ENCODE results near the gene DLGAP4.

Gene DLGAP4

DNA sequence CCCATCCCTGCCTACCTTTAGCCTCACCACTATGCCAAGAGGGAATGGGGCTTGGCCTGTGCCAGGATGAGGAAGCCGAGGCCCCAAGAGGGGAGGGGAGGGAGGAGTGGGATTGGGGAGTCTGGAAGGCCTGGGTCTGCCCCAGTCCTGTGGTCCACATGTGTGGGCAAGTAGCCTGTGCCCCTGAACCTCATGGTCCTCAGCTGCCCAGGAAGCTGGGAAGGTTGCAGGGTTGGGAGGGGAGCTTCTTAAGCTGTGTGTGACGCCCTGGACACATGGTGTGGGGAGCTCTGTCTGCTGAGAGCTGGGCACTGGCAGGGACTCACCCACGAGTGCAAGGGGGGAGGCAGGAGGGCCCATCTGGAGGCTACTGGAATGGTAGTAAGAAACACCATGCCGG lies 31.7 kb downstream of the DLGAP4 start:
- TF ChIP-seq POLR2A (IDR thresholded peaks at IDR 0.05; ENCODE audit: low read depth, low read length): no peak
- FAIRE-seq (no peak), DNase-seq (ENCODE audit: insufficient read length, low spot score) (no peak)

DNA sequence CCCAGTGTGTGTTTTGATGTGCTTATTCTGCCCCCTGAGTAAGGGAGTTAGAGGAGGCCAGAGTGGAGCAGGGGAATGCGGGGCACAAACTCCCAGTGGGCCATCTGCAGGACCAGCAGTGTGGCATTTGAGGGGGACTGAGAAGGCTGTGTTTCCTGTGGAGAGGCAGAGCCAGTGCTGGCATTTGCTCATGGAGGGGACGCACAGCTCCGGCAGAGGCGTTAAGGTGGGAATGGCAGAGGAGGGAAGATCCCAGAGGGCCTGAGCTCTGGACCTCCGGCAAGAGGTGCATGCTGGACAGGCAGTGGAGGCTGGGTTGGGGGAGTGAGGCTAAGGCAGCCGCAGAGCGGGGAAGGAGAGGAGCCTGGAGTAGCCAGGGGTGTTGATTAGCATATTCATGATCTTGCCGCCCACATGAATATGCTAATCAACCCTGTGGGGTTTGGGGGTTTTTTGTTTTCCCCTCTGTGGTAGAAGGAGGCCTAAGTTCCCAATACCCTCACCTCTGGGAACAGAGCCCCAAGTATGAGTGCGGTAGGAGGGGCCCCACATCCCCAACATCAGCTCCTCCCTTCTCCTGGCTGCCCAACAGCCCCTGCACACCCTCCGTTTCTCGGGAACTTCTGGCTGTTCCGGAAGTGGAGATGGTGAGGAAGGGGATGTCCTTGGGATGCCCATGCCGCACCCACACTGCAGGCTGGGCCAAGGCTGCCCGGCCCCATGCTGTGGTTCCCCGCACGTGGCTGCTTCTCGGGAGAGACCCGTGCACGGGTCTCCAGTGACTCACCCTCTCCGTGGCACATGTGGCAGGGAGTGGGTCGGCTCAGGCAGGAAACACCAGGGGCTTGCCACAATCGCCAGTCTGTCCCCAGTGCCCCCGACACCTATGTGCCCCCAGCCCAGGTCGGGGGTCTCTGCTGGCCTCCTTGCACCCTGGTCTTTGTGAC lies 33.8 kb downstream of the DLGAP4 start:
- no peak for TF ChIP-seq POLR2A (IDR thresholded peaks at IDR 0.05; ENCODE audit: low read depth, low read length)

DNA sequence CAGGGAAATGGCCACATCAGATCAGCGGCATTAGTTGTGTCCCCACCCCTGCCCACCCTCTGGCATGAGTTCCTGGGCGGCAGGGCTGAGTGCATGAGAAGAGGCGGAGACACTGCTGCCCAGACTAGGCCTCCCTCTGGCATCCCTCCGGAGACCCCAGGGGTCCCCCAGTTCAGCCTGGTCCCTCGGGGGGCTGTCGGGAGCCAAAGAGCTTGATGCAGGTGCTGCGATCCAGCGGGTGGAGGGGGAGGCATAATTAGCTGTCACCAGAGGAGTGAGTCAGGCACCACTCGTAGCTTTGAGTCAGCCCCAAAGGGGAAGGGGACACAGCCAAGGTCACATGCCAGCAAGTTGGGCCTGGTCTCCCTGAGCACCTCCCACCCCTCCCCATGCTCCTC lies 34.5 kb downstream of the DLGAP4 start:
- no peak for DNase-seq (ENCODE audit: insufficient read length, low spot score)
- TF ChIP-seq POLR2A (IDR thresholded peaks at IDR 0.05; ENCODE audit: low read depth, low read length): no peak

More for the DNA sequence above, 33.8 kb downstream of the DLGAP4 start:
- DNase-seq (ENCODE audit: insufficient read length, low spot score): no peak
- no peak for FAIRE-seq

DNA sequence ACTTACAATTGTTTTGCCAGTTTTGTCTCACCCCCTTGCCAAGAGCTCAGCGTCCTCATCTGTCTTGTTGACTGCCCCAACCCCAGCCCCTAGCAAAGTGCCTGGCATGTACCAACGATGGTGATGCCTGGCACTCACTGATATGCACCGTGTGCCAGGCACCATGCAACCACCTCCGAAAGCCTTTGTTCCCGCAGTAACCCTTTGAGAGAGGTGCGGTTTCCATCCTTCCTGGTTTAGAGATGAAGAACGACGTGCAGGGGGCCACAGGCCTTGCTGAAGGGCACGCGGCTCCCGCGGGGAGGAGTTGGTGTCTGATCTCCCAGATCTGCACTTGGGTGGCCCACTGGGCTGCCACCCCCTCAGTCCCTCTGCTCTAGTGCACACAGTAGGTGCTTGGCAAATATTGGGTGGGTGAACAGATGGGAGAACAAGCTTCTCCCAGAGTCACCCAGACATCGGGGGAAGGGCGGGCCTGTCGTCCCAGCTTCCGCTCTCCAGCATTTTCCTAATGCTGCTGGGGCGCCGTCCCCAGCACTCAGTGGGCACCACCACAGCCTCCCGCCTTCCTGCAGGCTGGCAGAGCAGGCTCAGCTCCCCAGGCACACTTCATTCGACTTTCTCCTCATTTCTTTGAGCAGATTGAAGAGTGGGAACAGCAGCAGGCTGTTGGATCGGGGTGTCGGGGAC lies 35.3 kb downstream of the DLGAP4 start:
- FAIRE-seq: no peak
- no peak for TF ChIP-seq POLR2A (IDR thresholded peaks at IDR 0.05; ENCODE audit: low read depth, low read length)
- DNase-seq (ENCODE audit: insufficient read length, low spot score): no peak

More for the DNA sequence above, 34.5 kb downstream of the DLGAP4 start:
- FAIRE-seq: no peak

DNA sequence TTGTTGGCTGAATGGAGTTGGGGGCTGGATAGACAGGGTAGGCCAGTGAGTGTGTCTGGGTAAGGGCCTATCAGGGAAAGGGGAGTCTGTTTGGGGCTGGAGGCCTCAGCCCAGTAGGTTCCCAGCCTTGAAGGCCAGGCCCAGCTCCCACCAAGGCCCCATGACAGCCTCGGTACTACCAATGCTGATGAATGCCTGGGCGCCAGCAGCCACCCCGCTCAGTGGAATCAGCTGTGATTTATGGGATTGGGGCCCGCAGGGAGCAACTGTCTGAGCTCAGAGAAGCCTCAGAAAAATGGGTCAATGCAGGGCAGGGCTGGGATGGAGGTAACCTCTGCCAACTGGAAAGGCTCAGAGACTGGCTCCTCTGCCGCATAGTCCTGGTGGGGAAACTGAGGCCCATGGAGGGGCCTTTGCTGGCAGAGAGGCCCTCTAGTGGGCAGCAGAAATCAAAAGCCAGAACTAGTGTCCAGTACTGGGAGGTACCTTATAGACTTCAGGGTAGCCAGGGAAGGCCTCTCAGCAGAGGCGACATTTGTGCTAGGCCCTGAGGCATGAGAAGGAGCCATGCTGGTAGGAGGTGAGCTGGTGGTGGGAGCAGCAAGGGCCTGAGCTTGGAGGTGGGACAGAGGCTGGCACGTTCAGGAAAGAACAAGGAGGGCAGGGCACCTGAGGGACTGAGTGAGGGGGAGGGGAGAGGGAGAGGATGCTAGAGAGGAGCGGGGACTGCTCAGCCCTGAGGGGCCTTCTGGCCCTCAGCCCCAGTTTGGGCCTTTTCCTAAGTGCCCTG lies 36.4 kb downstream of the DLGAP4 start:
- TF ChIP-seq POLR2A (IDR thresholded peaks at IDR 0.05; ENCODE audit: low read depth, low read length): no peak
- no peak for FAIRE-seq
- DNase-seq (ENCODE audit: insufficient read length, low spot score): no peak

DNA sequence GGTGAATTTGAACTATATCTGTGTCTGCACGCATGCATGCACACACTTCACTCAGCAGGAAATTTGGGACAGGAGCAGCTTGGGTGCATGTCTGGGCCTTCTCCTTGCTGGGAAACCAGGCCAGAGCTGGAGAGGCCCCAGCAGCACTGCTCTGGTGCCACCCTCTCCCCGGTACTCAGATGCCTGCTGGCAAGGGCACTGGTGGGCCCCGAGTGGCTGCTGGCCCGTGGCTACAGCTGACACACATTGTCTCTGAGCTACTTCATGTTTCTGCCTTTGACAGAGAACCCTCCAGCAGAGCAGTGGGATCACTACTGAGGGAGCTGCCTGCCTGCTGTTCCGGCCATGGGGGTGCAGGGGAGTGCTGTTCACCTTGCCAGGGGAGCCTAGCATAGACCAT lies 37.5 kb downstream of the DLGAP4 start:
- FAIRE-seq (no peak), DNase-seq (ENCODE audit: insufficient read length, low spot score) (no peak)
- TF ChIP-seq POLR2A (IDR thresholded peaks at IDR 0.05; ENCODE audit: low read depth, low read length): no peak

DNA sequence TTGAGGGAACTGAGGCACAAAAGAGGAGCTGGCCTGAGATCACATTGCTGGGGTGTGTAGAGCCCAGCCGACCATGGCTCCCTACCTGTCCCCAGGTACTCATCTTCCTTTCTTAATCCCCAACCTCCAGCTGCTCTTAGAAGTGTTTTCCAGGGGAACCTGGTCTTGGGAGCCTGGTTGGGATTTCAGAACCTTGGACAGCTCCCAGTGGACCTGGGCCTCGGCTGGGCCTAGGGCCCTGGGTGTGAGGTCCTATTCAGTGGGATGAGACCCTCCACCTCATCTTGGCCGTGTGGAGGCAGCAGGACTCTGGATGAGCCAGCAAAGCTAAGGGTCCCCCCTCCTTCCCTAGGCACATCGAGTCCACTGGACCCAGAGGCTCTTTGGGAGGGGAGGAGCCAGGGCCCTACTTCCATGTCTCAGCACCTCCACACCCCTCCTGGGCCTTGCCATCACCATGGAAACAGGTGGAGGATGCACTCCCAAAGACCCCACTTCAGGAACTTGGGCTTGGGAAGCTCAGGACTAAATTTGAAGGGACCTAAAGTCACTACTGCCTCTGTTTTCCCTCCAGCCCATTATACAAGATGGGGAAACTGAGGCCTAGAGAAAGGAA lies 38.5 kb downstream of the DLGAP4 start:
- FAIRE-seq (no peak), DNase-seq (ENCODE audit: insufficient read length, low spot score) (peak; percentile 63)
- TF ChIP-seq POLR2A (IDR thresholded peaks at IDR 0.05; ENCODE audit: low read depth, low read length): no peak

DNA sequence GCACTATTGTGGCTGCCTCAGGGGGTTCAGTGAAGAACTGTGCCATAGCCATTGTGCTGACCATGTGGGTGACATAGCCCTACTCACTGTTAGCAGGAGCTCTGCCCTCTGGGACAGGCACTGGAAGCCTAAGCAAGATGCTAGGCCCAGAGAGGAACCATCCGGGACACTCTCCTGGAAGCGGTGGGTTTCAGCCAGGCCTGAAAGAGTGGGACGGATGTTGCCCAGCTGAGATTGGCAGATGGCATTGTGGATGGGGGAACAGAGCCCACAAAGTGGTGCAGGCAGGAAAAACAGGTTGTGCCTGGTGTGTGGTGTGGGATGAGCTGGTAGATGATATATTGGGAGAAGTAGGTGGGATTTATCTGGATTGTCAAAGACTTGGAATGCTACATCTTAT lies 40.1 kb downstream of the DLGAP4 start:
- FAIRE-seq: no peak
- no peak for TF ChIP-seq POLR2A (IDR thresholded peaks at IDR 0.05; ENCODE audit: low read depth, low read length)
- no peak for DNase-seq (ENCODE audit: insufficient read length, low spot score)

DNA sequence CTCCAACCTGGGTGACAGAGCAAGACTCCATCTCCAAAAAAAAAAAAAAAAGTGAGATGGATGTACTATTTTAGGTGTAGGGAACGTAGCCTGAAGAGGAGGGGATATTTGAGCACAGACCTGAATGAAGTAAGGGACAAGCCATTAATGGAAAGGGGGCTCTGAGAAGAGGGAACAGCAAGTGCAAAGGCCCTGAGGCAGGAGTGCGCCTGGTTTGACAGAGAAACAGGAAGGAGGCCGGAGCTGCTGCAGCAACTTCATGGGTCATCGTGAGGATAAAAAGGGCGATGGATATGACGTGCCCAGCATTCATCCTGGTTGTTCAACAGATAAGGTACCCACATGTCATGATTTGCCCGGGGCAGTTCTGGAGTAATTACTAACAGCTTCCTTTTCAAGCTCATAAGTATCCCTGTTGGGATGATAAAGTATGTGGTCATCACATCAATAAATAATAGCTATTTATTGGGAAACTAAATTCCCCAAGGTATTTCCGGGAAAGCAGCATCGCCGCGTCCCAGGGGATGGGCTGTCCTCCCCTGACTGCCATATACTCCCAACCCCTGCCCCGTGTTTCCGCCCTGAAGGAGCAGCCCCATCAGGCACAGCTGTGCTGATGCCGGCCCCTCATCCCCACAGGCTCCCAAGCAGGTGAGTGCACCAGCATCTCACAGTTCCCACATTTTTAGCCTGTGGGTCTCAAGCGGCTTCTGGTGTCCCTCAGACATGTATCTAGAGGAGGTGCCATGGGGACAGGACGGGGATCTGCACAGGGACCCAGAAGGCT lies 43.4 kb downstream of the DLGAP4 start:
- TF ChIP-seq POLR2A (IDR thresholded peaks at IDR 0.05; ENCODE audit: low read depth, low read length): no peak
- FAIRE-seq (no peak), DNase-seq (ENCODE audit: insufficient read length, low spot score) (no peak)

DNA sequence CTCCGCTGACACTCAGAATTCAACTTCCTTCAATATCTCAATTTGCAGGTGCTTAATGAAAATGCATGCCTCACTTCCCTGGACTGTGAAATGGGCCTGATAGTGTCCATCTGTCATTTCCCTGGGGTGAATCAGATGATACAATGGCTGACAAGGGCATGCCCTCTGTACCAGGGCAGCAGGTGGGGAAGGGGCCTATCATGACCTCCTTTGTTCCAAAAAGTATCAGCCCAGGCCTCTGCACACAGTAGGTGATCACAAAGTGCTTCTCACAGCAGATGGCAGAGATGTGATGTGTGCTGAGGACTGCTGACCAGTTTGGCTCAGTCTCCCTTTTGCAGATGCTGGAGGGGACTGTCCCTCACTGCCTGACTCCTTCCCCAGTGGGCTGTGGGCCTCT lies 44.3 kb downstream of the DLGAP4 start:
- TF ChIP-seq POLR2A (IDR thresholded peaks at IDR 0.05; ENCODE audit: low read depth, low read length): no peak
- FAIRE-seq (no peak), DNase-seq (ENCODE audit: insufficient read length, low spot score) (no peak)

DNA sequence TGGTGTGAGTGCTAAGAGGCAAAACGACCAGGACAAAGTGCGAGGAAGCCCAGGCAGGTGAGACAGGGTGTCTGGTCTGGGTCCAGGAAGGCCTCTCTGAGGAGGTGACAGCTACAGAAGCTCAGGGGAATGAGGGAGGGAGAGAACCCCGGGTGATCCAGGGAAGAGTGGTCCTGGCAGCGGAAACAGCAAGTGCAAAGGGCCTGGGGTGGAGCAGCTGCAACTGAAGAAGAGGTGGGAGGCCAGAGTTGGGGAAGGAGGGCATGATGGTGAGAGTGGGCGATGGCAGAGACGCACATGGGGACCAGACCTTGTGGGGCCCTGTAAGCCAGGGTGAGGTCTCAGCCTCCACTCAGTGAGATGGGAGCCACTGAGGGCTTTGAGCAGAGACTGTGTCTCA lies 45.8 kb downstream of the DLGAP4 start:
- no peak for TF ChIP-seq POLR2A (IDR thresholded peaks at IDR 0.05; ENCODE audit: low read depth, low read length)
- DNase-seq (ENCODE audit: insufficient read length, low spot score) (no peak), FAIRE-seq (no peak)

DNA sequence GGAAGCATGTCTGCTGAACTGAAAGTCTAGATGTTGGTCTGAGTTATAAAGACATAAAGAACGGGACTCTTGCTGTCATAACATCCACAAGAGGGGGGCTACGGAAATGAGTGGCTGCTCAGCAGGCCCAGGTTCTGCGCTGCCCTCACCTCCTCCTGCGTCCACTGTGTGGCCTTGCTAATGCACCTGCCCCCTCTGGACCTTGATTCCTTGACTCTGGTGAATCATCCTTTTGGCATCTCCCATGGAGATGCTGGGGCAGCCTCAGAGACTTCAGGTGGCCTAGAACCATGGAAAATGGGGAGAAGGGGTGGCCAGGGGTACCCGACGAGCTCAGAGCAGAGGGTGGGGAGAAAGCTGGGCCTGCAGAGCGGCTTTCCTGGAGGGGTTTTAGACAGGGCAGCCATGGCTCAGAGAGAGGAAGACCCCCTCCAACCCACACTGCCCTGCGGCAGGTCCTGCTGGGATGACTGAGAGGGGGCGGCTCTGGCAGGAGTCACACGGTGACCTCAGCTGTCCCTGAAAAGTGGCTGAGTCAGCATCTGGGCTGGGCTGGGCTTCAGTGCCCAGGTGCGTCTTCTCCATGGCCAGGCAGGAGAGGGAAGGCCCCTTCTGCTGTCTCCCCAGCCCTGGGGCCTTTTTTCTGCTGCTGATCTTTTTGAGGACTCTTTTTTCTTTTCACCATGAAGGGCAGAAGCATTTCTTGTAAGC lies 46.9 kb downstream of the DLGAP4 start:
- no peak for TF ChIP-seq POLR2A (IDR thresholded peaks at IDR 0.05; ENCODE audit: low read depth, low read length)
- FAIRE-seq (no peak), DNase-seq (ENCODE audit: insufficient read length, low spot score) (no peak)
